ENCODE results near the gene HYAL2. TPM values are rescaled to one million over a fixed set of nuclear protein-coding genes. Genes with fewer than 3 reads are reported as not detected.

Gene HYAL2
- total and polyA plus RNA-seq, 2 of the 8 experiments (the other 6 are each of a cell fraction or from before 2014, with no cell fraction given): 51.9 to 176 TPM

GRCh38 chr3:50268703-50269451, 53.7 kb downstream of the HYAL2 start, which contains the start of gene SEMA3B (continued):
- TF ChIP-seq HDAC2 (IDR thresholded peaks at IDR 0.05; ENCODE audit: borderline replicate concordance in 1 of 2, low read depth in 2 of 2, low read length in 2 of 2): no peak
- no peak for TF ChIP-seq EGR1 (IDR thresholded peaks at IDR 0.05; ENCODE audit: borderline replicate concordance, low read depth, low read length)
